ENCODE measurements around the gene COA8. TPM values are rescaled to one million over a fixed set of nuclear protein-coding genes. Genes with fewer than 3 reads are reported as not detected.
"Not testable (repeated sequence)": the region's sequence is repeated elsewhere in the genome, so short reads cannot be mapped to it uniquely, and the experiment has no call there.

The COA8 gene
- total and polyA plus RNA-seq, 12 donors: 4.9 to 59.6 (median 33.0) TPM

GRCh38 chr14:103524002-103524935, 38.5 kb upstream of the COA8 start:
- DNase-seq: no peak
- Histone ChIP-seq H3K27ac (no peak overlapping the region), H3K27me3 (no peaks in the 10 kb centered on the region), H3K9me3 (replicated peaks in 1 of 3) (no peaks in the 10 kb centered on the region), H3K4me3 (no peak overlapping the region), H3K4me1 (replicated peaks in 1 of 2) (peaks cover 39 to 60% of the 10 kb centered on the region in 2 donors), H3K36me3 (replicated peaks in 1 of 2) (no peaks in the 10 kb centered on the region)
- TF ChIP-seq POLR2A (IDR thresholded peaks at IDR 0.05) (no peak), CTCF (IDR thresholded peaks at IDR 0.05) (no peak)
- intact Hi-C loops (cut with DNase I): no loop called here
- WGBS, 4 donors: 74 to 85% (median 81%) methylated on average over 9 to 12 of the region's 12 CpGs

DNA sequence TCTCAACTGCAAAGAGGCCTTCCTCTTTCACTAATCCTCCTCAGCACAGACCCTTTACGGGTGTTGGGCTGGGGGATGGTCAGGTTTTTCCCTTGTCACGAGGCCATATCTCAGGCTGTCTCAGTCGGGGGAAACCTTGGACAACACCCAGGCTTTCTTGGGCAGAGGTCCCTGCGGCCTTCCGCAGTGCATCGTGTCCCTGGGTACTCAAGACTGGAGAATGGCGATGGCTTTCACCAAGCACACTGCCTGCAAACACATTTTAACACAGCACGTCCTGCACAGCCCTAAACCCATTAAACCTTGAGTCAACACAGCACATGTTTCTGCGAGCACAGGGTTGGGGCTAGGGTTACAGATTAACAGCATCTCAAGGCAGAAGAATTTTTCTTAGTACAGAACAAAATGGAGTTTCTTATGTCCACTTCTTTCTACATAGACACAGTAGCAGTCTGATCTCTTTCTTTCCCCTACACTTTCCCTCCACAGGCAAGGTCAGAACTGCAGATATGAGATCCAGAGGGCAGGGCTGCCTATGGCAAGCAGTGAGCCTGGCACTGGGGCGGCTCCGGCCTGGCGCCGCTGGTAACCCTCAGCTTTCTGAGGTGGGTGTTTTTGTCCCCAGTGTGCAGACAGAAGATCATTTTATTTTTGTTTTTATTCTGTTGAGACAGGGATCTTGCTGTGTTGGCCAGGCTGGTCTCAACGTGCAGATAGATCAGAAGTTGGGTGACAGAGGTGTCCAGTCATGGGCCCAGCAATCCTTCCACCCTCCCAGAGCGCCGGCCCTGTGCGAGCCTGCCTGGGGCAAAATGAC, 37.1 kb upstream of the COA8 start:
- H3K4me3 ChIP-seq; intact Hi-C loops (cut with DNase I); H3K36me3 ChIP-seq (replicated peaks in 1 of 2); DNase-seq; H3K9me3 ChIP-seq (replicated peaks in 1 of 3); H3K27me3 ChIP-seq: not testable (repeated sequence)
- 49 to 65% (median 56%) methylated on average over 12 to 17 of the region's 17 CpGs for WGBS, 4 donors
- peaks cover 43 to 66% of the 10 kb centered on the region in 2 donors for H3K4me1 ChIP-seq (replicated peaks in 1 of 2)
- H3K27ac ChIP-seq: peak overlapping the region in 2 of 5 donors; percentile 27 to 38

DNA sequence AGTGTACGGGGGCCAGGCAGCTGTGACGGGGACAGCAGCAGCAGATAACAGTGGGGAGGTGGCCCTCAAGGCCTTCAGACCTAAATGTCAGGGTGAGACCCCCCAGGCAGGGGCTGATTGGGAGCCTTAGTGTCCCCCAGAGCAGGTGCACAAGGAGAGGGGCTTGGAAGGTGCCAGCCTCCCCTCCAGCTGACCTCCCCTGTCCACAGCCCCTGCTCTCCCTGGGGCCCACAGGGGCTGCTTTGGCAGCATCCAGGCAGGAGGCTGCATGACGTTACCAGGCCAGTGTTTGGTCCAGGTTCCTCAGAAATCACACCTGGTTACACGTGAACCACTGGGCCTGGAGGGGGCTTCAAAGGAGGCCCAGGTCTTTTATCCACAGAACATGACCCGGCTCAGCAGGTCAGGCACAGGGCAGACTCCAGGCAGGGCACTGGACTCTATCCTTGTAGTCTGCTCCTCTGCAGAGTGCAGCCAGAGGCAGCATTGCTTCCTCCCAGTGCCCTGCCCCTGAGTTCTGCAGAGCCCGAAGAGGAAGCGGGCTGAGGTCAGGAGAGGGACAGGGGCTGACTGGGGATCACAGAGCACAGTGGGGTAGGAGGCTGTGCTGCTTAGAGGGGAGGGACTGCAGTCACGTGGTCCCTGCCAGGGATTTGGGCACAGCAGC, 36.4 kb upstream of the COA8 start:
- Histone ChIP-seq H3K27me3 (no peaks in the 10 kb centered on the region), H3K9me3 (replicated peaks in 1 of 3) (no peaks in the 10 kb centered on the region), H3K27ac (peak overlapping the region in 2 of 5 donors; percentile 6 to 25), H3K4me1 (replicated peaks in 1 of 2) (peaks cover 39 to 60% of the 10 kb centered on the region in 2 donors), H3K4me3 (no peak overlapping the region), H3K36me3 (replicated peaks in 1 of 2) (no peaks in the 10 kb centered on the region)
- no peak for DNase-seq
- intact Hi-C loops (cut with DNase I): no loop called here
- TF ChIP-seq POLR2A (IDR thresholded peaks at IDR 0.05) (no peak), CTCF (IDR thresholded peaks at IDR 0.05) (no peak)
- WGBS, 4 donors: 44 to 64% (median 51%) methylated on average over 5 to 8 of the region's 8 CpGs

- TF ChIP-seq CTCF (IDR thresholded peaks at IDR 0.05) (no peak), POLR2A (IDR thresholded peaks at IDR 0.05) (no peak)
- H3K27me3 ChIP-seq: no peaks in the 10 kb centered on the region
- H3K27ac ChIP-seq: peak overlapping the region in 2 of 5 donors; percentile 25 to 26
- no peak for DNase-seq
- 82 to 89% (median 84%) methylated on average over 1 of the region's 1 CpG for WGBS, 4 donors
- no peaks in the 10 kb centered on the region for H3K36me3 ChIP-seq (replicated peaks in 1 of 2)
- H3K9me3 ChIP-seq (replicated peaks in 1 of 3): no peaks in the 10 kb centered on the region
- H3K4me3 ChIP-seq: no peak overlapping the region
- intact Hi-C loops (cut with DNase I): no loop called here
- H3K4me1 ChIP-seq (replicated peaks in 1 of 2): peaks cover 36 to 55% of the 10 kb centered on the region in 2 donors
Measured at GRCh38 chr14:103526914-103527248, 35.9 kb upstream of the COA8 start.
